GM12865 (cell line): ENCODE measurements around the gene CYP2S1.
"Not testable (repeated sequence)": the region's sequence is repeated elsewhere in the genome, so short reads cannot be mapped to it uniquely, and the experiment has no call there.

Source experiments
- DNase-seq: peaks from one replicate; pipeline ENCODE4 v3.0.0; 2010; ENCODE audit warnings: low read depth
- H3K4me3 ChIP-seq: 2 replicates; pipeline ENCODE4 v1.5.1; 2011; ENCODE audit warnings: mild to moderate bottlenecking, low read depth, low read length, control low read depth
- TF ChIP-seq, protein P1 (sequence below): IDR thresholded peaks from 2 replicates; pipeline ENCODE4 v1.5.1; 2011; ENCODE audit warnings: low read length, control low read depth, low read depth, inconsistent platforms; ENCODE audit not compliant: insufficient read depth; ENCODE audit errors: missing control alignments

The CYP2S1 gene

GRCh38 chr19:41228486-41228885 lies 35.5 kb downstream of the CYP2S1 start:
- TF ChIP-seq, protein P1, sequence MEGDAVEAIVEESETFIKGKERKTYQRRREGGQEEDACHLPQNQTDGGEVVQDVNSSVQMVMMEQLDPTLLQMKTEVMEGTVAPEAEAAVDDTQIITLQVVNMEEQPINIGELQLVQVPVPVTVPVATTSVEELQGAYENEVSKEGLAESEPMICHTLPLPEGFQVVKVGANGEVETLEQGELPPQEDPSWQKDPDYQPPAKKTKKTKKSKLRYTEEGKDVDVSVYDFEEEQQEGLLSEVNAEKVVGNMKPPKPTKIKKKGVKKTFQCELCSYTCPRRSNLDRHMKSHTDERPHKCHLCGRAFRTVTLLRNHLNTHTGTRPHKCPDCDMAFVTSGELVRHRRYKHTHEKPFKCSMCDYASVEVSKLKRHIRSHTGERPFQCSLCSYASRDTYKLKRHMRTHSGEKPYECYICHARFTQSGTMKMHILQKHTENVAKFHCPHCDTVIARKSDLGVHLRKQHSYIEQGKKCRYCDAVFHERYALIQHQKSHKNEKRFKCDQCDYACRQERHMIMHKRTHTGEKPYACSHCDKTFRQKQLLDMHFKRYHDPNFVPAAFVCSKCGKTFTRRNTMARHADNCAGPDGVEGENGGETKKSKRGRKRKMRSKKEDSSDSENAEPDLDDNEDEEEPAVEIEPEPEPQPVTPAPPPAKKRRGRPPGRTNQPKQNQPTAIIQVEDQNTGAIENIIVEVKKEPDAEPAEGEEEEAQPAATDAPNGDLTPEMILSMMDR, result no peak
- H3K4me3 ChIP-seq, result no peak overlapping the region
- no peak for DNase-seq

GRCh38 chr19:41229338-41229737 lies 36.3 kb downstream of the CYP2S1 start:
- not testable (repeated sequence) for DNase-seq, H3K4me3 ChIP-seq

GRCh38 chr19:41230067-41230857 lies 37.2 kb downstream of the CYP2S1 start:
- H3K4me3 ChIP-seq, result no peak overlapping the region
- DNase-seq, result no peak
- TF ChIP-seq, protein P1, result no peak

DNA sequence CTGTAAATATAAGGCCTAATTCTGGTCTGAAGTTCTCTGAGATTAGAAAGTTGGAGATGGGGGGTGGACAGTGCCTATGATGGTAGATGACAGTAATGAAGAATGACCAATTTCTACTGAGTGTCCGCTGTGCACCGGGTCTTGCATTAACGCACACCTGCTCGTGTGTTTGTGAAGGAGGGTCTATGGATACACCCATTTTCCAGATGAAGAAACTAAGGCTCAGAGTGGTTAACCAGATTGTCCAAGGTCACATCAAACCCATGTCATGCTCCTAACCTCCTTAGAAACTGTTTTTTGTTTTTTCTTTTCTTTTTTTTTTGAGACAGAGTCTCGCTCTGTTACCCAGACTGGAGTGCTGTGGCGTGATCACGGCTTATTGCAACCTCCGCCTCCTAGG lies 39.7 kb downstream of the CYP2S1 start:
- H3K4me3 ChIP-seq, result no peak overlapping the region
- no peak for DNase-seq
- TF ChIP-seq, protein P1, result no peak

DNA sequence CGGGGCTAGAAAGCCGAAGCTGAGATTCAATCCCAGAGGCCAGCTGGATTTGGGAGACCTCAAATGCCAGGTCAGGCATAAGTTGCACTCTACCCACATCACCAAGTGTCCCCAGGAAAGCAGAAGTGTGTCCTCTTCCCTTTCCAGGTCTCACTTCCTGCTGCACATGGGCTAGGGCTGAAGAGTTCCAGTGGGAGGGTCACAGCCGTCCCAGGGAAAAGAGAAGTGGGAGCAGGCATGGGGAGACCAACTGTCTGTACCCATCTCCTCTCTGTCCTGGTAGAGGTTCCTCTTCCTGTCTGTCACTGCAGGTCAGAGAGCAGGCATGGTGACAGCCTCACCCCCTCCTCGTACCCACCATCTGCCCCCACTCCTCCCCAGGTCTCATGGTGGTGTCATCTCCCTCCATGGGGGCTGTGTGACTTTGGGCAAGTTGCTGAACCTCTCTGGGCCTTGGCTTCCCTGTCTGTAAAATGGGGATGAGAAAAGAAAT lies 40.8 kb downstream of the CYP2S1 start:
- no peak for DNase-seq
- no peak overlapping the region for H3K4me3 ChIP-seq
- TF ChIP-seq, protein P1, result no peak

DNA sequence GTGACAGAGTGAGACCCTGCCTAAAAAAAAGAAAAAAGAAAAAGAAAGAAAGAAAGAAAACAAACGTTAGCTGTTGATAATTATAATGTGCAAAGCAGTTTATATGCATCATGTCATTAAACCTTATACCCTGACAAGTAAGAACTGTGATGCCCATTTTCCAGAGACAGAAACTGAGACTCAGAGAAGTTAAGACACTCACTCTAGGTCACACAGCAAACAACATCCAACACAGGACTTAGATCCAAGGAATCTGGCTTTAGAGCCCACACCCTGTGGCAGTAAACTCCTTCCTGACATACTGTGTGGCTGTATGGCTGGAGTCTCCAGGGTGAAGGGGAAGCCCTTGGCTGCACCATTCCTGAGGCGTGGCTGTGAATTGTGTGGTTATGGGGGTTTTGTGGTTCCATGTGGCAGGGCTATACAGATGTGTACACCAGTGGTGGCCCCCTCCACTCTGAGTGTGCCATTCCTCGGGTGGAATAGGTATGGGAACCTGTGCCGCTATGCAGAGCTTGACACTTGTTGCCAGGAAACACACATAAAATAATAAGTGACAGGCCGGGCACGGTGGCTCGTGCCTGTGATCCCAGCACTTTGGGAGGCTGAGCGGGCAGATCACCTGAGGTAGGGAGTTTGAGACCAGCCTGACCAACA lies 41.6 kb downstream of the CYP2S1 start:
- H3K4me3 ChIP-seq, result no peak overlapping the region
- no peak for DNase-seq
- TF ChIP-seq, protein P1, result no peak

- H3K4me3 ChIP-seq, result no peak overlapping the region
- DNase-seq, result no peak
- TF ChIP-seq, protein P1, result no peak
Observed at GRCh38 chr19:41235480-41235879, 42.5 kb downstream of the CYP2S1 start.
